GM18868 (cell line): ENCODE data around the gene ALAS2.
"Not testable (repeated sequence)": the region's sequence is repeated elsewhere in the genome, so short reads cannot be mapped to it uniquely, and the experiment has no call there.

Experiments
- ATAC-seq: cut with Tn5 transposase; IDR thresholded peaks from one replicate; pipeline ENCODE4 v1.9.1; 2021; ENCODE audit warnings: mild to moderate bottlenecking, moderate library complexity; ENCODE audit not compliant: unreplicated experiment

The ALAS2 gene, protein sequence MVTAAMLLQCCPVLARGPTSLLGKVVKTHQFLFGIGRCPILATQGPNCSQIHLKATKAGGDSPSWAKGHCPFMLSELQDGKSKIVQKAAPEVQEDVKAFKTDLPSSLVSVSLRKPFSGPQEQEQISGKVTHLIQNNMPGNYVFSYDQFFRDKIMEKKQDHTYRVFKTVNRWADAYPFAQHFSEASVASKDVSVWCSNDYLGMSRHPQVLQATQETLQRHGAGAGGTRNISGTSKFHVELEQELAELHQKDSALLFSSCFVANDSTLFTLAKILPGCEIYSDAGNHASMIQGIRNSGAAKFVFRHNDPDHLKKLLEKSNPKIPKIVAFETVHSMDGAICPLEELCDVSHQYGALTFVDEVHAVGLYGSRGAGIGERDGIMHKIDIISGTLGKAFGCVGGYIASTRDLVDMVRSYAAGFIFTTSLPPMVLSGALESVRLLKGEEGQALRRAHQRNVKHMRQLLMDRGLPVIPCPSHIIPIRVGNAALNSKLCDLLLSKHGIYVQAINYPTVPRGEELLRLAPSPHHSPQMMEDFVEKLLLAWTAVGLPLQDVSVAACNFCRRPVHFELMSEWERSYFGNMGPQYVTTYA

DNA sequence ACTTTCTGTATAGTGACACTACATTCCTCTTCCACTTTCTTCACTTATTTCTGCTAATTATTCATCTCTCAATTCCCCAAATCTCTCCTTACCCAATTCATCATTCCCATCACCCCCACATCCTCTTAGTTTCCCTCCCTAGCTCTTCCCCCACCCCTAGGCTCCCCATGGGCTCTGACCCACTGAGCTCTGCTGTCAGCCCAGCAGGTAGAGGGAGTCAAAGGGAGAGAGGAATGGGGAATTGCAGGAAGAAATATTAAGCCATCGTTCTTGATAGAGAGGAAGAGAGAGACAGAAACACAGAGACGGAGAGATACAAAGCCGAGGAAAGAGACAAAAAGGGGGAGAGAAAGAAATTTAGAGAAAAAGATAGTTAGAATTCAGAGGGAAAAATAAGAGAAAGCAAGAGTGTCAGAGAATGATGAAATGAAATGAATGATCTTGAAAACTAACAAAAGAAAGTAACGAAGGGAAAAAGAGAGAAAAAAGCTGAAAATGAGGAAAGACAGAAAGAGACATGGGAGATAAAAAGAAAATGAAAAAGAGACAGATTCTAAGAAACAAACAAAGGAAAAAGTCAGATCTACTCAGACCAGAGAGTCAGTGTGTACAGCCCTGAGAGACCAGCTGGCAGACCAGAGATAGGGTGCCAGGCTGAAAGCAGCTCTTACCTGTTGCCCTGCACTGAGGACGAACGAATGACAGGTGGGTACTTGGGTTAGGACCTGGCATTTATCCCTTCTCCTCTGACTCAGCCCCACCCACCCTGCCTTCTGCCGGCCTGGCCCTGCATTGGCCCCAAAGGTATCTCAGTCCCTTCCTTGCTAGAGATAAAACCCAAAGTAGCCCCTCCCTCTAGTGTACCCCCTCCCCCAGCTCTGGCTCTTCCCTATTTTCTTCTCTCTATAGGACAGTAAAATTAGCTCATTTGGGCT, at the start of gene ALAS2:
ALAS2 (minus strand) TSS at position 707 of the 935 bp plus-strand sequence. CDS start 4,977 bp downstream, outside the sequence.
- ATAC-seq: no peak

DNA sequence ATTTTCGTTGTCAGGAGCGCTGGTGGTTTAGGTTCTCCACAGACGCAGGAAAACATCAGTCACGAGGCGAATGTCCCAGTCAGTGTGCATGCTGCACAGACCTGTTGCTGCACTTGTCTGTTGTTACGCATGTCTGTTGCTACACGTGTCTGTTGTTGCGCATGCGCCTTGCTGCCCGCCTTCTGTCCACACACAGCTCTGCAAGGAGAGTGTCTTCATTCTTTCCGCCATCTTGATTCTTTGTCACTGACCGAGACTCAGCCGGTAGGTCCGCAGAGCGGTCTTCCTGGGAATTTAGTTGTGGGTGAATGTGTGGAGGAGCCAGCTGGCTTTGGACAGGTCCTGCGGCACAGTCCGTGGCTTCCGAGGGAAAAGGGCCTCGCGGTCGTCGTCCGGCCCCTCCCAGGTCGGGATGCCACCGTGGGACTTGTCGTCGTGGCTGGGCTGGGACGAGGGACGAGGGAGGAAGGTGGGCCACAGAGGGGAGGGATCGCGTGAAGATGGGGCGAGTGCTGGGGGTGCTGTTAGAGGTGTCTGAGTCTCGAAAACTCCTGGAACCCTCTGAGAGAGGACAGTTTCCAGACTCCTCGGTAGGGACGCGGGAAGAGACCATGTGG, 44.2 kb upstream of the ALAS2 start, which contains the start of gene PAGE2B:
PAGE2B (plus strand) TSS at position 180 of the 617 bp plus-strand sequence. CDS start 1,012 bp downstream, outside the sequence.
- no peak for ATAC-seq

DNA sequence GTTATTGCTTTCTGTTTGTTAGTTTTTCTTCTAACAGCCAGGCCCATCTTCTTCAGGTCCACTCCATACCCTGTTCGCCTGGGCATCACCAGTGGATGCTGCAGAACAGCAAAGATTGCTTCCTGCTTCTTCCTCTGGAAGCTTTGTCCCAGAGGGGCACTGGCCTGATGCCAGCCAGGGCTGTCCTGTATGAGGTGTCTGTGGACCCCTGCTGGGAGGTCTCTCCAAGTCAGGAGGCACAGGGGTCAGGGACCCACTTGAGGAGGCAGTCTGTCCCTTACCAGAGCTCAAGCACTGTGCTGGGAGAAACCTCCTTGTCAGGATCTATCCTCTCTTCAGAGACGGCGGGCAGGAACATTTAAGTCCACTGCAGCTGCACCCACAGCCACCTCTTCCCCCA, 41.5 kb upstream of the ALAS2 start:
- no peak for ATAC-seq

DNA sequence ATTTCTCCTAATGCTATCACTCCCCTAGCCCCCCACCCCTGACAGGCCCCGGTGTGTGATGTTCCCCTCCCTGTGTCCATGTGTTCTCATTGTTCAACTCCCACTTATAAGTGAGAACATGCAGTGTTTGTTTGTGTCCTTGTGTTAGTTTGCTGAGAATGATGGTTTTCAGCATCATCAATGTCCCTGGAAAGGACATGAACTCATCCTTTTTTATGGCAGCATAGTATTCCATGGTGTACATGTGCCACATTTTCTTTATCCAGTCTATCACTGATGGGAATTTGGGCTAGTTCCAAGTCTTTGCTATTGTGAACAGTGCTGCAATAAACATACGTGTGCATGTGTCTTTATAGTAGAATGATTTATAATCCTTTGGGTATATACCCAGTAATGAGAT, 36.4 kb upstream of the ALAS2 start:
- ATAC-seq: not testable (repeated sequence)

DNA sequence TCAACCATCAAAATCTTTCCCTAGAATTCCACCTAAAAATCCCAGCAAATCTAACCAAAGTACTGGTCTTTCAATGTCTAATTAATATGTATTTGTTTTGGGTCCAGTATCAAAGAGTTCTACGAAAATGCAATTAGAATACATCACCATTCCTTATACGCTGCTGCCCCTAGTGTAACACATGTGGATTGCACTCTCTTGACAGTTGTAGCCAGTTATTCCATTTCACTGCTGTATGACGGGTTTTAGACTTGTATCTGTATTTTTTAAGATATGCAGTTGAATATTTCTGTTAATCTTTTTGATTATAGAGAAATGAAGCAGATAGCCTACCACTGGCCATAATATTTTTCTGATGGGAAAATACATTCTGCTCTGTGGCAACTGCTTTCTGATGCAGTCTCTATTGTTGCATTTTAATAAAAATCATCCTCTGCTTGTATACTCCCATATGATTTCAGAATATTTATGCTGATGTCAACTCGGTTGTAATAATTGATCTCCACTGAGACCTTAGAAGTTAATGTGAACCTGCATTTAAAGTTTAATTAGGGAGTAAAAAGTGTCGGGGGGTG, 27.0 kb upstream of the ALAS2 start:
- peak; percentile 70 for ATAC-seq

DNA sequence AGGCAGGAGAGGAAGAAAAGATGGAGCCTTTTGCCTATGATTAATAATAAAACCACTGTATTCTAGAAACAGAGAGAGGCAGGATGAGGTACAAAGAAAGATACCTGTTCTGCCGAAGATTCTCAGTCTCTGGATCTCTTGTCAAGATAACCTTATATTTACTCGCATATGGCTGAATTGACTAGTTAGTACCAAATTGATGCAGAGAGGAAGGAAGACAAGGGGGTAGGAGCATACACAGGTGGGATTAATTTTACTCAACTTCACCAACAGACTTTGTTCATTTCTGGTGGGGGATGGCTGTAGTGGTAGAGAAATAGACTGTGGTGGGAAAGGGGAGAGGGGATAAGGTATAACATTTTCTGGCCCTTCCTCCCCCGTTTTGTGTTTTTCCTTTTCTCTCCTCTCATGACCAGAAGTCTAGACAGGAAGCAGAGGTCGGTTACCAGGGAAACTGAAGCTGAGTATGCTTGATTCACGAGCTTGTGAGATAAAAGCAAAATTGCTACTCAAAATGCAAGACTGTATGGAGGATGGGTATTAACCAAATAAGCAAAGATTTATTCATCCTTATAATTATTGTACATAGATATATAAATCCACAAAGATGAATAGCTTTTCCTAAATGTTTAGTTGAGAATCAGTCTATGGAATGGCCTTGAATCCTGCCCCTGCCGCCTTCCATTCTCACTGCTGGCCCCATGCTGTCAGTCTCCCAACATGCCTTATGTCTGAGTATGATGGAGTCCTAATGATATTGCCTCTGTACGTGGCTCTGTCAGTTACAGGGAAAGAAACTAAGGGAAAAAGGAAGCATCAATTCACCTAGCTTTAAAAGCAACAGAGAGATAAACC, 26.3 kb upstream of the ALAS2 start:
- no peak for ATAC-seq

DNA sequence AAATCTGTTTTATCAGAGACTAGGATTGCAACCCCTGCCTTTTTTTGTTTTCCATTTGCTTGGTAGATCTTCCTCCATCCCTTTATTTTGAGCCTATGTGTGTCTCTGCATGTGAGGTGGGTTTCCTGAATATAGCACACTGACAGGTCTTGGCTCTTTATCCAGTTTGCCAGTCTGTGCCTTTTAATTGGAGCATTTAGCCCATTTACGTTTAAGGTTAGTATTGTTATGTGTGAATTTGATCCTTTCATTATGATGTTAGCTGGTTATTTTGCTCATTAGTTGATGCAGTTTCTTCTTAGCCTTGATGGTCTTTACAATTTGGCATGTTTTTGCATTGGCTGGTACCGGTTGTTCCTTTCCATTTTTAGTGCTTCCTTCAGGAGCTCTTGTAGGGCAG, 19.8 kb upstream of the ALAS2 start:
- ATAC-seq: not testable (repeated sequence)

DNA sequence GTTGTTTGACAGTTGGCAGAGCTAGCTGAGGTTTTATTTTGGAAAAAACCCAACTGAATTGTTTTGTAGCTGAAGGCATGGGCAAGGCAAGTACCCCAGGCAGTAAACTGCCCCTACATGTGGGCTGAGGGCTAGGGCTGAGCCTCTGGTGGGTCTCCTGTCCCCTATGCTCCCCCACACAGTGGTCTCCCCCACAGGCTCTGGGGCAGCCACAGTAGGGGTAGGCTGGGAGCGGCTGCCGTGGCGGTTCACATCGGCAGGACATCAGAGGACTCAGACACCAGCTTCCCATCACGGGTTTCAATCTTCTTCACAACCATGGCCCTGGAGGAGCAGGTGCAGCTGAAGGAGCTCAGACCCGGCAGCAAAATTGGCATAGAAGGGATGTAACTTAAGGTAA, 10.7 kb upstream of the ALAS2 start:
- ATAC-seq: no peak

DNA sequence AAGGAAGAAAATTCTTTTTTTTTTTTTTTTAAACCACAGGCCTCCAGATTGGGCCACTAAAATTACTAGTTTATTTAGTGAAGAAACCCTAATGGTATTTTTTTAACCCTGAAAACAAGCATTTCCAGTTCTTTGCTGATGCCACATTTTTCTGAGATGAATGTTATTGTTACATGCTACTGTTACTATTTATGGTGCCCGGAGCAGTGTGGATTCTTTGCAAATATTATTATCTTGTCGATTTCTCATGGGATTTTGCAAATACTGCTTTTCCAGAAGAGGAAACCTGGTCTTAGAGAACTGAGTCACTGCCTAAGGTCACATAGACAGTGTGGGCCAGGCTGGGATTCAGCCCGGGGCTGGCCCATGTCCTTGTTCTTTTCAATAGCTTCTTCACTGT, 8.7 kb upstream of the ALAS2 start:
- ATAC-seq: no peak

DNA sequence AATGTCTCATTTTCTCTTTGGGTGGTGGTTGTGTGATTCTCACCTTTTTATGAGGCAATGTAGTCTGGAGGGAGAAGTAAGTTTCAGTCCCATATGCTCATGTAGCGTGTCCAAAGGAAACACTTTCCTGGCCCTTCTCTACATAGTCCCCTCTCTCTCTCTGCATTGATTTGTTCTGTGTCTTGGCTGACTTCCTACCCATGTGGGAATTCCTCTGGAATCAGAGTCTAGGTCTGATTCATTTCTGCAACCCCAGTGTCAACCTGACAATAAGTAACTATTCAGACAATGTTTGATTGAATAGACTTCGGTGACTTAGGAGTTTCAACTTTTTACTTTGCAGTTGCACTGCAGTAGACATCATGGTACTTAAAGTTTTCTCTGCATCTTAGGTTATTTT, 2.7 kb upstream of the ALAS2 start:
- no peak for ATAC-seq

DNA sequence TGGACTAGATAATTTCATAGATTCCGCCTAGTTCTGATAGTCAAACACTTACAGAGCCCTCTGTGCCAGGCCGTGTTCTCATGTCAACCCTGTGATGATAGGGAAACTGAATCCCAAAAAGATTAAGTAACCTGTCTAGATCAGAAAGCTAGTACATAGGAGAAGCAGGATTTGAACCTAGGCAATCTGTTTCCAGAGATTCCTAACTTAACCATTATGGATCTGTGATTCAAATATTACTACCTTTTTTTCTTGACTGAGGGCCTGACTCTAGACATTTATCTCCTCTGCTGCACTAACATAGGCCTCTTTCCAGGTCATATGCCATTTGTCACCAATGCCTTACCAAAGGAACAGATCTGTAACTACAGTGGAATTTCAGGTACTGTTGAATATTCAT, 1.5 kb downstream of the ALAS2 start:
- ATAC-seq: no peak

DNA sequence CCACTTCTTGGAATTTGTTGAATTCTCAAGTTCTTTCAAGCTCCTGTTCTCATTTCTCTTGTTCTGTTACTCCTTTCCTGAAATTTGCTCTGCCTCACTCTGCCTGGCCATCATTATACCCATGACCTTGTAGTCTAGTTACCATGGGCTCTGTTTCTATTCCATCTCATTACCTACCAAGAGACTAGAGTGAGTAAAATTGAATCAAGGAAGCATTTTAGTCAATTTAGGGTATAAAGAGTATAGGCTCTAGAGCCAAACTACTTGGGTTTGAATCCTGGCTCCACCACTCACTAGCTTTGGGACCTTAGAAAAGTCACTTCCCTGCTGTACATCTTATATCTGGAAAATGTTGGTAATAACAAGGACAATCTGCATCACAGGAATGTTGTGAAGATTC, 2.2 kb downstream of the ALAS2 start:
- no peak for ATAC-seq

DNA sequence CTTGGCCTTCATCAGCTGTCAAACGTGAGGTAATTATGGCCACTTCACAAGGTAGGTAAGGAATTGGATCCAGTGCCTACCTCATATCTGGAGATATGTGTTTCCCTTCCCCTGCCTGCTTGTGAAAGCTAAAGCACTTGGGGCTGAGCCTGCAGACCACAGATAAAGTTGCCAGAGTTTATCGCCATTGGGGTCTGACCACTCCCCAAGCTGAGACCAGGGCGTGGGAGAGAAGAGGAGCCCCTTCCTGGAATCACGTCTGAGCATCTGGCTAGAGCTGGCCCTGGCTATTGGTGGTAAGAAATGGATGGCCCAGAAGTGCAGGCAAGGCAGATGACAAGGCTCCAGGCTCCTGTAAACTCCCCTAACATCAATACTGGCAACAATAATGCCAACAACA, 2.7 kb downstream of the ALAS2 start:
- no peak for ATAC-seq

DNA sequence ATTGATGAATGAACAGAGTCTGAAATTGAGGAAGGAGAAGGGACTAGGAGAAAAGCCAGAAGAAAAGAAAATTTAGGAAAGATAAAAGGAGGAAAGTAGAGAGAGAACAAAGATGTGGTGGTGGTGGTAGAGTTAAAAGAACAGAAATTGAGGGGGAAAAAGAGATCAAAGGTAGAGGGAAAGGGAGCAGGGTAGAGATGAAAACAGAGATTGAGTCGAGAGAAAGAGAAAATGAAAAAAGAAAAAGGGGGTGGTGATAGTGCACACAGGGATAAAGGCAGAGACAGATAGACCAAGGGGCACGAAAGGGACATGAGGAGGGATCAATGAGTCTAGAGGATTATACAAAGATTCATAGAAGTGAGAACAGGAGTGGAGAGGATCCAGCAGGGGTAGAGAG, 3.9 kb downstream of the ALAS2 start:
- no peak for ATAC-seq

DNA sequence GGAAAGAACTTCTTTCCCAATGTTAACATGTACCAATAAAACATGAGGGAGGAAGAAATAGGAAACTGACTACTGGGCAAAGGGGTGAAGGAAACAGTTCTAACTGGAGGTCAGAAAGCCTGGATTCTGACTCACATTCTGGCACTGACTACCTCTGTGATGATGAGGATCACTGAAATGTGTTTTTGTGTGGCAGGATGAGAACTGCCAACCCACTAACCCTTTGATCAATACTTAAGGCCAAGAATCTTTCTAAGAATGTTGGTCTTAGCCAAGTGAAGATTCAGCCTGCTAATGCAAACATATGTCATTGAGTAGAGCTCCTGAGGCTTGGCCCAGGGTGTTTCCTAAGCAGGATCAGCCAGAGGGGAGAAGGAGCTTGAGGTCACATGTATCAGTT, 4.6 kb downstream of the ALAS2 start:
- ATAC-seq: no peak

DNA sequence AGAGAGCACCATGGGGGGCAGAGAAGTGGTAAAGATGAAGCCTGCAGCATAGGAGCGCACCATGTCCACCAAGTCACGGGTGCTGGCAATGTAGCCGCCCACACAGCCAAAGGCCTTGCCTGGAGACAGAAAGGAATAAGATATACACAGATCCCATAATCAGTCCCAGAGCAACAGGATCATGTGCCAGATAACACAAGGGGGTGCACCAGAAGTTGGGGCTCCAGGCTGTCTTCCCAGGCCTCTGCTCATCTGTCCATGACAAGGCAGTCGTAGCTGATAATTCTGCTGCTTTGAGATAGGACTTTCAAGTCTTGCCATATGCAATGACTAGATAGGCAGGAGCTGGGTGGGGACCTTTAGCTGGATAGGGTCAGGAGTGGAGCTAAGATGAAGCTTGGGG, 15.9 kb downstream of the ALAS2 start:
- ATAC-seq: no peak

DNA sequence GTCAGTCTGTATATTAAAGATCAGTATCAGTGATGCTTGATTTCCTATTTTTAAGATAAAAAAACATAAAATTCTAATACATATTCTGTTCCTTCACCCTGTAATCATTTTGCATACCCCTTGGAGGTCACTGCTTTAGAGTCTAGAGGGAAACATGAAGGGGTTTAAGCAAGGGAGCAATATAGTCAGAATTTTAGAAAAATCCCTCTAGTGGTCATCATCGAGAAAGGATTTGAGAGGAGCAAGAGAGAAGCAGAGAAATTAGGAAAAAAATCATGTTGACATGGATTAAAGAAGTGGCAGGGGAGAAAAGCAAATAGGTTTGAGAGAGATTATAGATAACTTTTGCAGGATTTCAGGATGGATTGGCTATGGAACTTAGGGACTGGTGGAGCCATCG, 19.5 kb downstream of the ALAS2 start:
- no peak for ATAC-seq

DNA sequence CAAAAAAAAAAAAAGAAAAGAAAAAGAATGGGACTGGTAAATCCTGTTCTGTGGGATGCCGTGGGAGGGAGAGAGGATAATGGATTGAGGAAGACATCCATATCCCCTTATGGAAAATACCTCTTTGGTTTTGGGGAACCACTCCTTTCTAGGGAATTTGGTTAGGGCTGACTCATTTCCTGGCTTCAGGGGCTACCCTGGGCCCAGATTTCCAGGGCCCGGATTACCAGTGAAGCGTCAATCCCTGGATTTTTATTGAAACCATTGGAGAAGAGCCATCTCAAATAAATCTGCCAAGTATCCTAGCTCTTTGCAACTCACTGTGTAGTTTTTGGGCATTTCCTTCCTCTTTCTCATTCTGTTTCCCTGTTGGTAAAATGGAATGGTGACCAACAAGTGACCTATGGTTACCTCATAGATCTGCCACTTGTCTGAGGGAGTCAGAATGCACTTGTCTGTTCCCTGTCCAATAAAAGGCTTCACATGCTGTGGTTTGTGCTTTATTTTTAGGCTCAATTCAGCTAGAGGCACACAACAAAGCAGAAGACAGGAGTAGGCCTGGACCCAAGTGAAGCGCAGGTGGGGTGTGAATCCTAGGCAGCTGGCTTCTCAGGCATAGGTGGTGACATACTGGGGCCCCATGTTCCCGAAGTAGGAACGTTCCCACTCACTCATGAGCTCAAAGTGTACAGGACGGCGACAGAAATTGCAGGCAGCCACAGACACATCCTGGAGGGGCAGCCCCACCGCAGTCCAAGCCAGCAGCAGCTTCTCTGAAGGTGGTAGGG, 22.0 kb downstream of the ALAS2 start:
- ATAC-seq: no peak

DNA sequence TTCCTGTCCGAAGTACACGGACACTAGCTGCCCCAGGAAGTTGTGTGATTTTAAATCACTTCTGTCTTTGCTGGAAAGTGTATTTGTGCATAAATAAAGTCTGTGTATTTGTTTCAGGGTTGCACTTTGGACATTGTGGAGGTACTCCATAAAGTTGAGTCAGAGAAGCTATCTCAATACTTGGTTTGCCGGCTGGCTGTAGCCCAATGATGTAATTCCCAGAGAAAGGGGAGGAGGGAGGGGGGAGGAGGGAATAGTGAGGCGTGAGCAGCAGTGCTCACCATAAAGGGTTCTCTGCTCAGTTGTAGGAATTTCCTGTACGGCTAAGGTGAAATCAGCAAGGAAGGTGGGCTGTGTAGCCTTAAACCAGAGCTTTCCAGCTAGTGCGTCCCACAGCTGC, 23.1 kb downstream of the ALAS2 start:
- ATAC-seq: no peak
